Measurements from ENCODE around the gene PSG11. TPM values are rescaled to one million over a fixed set of nuclear protein-coding genes. Genes with fewer than 3 reads are reported as not detected.
"Not testable (repeated sequence)": the region's sequence is repeated elsewhere in the genome, so short reads cannot be mapped to it uniquely, and the experiment has no call there.

PSG11 gene
- total RNA-seq, 3 donors from 2014 or later: not detected

DNA sequence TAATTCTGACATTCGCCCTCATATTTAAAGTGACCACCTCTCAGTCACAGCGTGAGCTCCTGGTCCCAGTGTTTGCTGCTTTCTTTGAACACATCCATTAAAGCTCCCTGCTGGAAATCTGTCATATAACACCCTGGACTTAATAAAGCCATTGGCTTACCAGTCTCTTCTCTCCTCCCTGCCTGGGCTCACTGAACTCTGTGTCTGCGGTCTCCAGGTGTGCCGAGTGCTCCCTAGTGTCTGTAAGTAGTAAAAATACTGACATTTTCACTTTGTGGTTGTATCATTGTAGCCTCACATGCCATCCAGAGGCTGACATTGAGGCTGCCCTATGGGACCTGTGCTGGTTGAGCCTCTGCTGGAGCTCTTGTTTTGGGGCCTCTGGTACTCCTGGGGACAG, 2.6 kb upstream of the PSG11 start:
- intact Hi-C loops (cut with DNase I; ENCODE audit: low total_unique reads): no loop called here
- Histone ChIP-seq H3K27me3 (no peaks in the 10 kb centered on the region), H3K4me1 (no peaks in the 10 kb centered on the region), H3K36me3 (no peaks in the 10 kb centered on the region), H3K27ac (no peak overlapping the region), H3K4me3 (no peak overlapping the region), H3K9me3 (no peaks in the 10 kb centered on the region)
- DNase-seq (ENCODE audit: low spot score in 2 of 2): no peak
- TF ChIP-seq POLR2AphosphoS5 (IDR thresholded peaks at IDR 0.05) (no peak), POLR2A (IDR thresholded peaks at IDR 0.05) (no peak)
- TF ChIP-seq, protein P1, sequence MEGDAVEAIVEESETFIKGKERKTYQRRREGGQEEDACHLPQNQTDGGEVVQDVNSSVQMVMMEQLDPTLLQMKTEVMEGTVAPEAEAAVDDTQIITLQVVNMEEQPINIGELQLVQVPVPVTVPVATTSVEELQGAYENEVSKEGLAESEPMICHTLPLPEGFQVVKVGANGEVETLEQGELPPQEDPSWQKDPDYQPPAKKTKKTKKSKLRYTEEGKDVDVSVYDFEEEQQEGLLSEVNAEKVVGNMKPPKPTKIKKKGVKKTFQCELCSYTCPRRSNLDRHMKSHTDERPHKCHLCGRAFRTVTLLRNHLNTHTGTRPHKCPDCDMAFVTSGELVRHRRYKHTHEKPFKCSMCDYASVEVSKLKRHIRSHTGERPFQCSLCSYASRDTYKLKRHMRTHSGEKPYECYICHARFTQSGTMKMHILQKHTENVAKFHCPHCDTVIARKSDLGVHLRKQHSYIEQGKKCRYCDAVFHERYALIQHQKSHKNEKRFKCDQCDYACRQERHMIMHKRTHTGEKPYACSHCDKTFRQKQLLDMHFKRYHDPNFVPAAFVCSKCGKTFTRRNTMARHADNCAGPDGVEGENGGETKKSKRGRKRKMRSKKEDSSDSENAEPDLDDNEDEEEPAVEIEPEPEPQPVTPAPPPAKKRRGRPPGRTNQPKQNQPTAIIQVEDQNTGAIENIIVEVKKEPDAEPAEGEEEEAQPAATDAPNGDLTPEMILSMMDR (IDR thresholded peaks at IDR 0.05): no peak

DNA sequence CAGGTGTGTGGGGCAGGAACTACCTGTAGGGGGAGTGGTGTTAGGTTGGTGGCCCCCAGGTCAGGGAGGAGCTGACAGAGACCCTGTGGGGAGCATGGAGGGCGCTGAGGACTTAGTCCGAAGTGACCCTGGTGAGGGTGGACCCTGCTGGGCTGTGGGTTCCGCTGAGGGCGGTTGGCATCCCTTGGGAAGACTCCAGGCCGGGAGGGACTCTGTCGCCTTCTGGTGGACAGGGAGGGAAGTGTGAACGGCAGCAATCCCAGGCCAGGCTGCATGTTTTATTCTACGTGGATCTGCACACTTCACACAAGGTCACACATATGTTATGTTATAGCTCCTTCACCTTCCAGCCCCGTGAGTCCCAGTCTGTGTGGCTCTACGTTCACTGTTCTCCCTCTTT, 1.7 kb upstream of the PSG11 start:
- H3K9me3 ChIP-seq; intact Hi-C loops (cut with DNase I; ENCODE audit: low total_unique reads); H3K27ac ChIP-seq; H3K4me1 ChIP-seq; H3K36me3 ChIP-seq; DNase-seq (ENCODE audit: low spot score in 2 of 2); H3K4me3 ChIP-seq; H3K27me3 ChIP-seq: not testable (repeated sequence)

DNA sequence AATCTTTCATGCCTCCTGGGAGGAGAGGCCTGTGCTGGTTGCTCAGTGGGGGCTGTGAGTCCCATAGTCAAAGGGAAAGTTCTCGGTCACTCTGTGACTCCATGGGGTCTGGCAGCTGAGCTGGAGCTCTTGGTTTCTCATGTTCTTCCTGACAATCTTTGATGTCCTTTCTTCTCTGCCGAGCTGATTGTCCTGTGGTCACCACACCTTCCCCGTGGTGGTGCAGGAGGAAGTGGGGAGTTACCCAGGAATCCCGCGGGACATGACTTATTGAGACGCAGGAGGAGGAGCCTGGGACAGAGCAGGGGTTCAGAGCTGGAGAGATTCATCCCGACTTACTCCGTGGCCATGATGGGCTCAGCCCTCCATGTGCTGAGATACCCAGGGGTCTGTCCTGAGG, 792 bp upstream of the PSG11 start:
- H3K4me3 ChIP-seq; H3K27me3 ChIP-seq; H3K27ac ChIP-seq; DNase-seq (ENCODE audit: low spot score in 2 of 2); H3K4me1 ChIP-seq; H3K9me3 ChIP-seq; intact Hi-C loops (cut with DNase I; ENCODE audit: low total_unique reads); H3K36me3 ChIP-seq: not testable (repeated sequence)

DNA sequence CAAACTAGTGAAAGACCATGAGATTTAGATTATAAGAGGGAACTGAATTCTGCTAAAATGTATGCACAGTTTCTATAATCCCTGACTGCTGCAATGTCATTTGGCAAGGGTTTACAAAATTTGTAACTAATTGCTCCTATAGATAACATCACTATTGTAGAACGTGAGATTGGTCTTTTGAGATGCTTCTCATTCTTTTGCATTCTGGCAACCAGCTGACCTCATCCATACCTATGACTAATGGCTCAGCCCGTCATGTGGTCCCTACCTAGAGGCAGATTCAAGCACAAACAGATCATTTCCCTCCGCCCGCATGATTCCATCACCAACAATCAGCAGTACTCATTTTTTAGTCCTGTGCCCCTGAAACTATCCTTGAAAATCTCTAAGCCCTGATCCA, 4.2 kb downstream of the PSG11 start:
- H3K36me3 ChIP-seq; H3K4me1 ChIP-seq; H3K27ac ChIP-seq; intact Hi-C loops (cut with DNase I; ENCODE audit: low total_unique reads); H3K4me3 ChIP-seq; H3K27me3 ChIP-seq; H3K9me3 ChIP-seq: not testable (repeated sequence)
- peak in 1 of 2 donors; percentile 32 for DNase-seq (ENCODE audit: low spot score in 2 of 2)

DNA sequence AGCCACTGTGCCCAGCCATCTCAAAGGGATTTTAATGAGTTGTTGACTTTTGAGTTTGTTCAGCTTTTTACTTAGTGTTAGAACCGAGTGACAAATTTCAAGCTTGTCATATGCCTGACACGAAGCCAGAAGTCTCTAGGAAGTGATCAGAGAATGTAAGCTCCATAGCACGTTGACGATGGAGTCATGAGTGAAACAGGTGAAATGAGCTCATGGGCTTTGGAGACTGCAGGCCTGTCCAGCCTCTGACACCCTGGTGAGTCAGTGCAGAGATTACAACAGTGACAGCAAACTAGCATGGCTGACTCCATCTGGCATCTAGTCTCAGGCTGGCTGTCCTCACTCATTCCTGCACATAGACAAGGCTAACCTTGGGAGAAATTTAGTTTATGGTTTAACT, 4.6 kb downstream of the PSG11 start:
- H3K27ac ChIP-seq; H3K4me1 ChIP-seq; intact Hi-C loops (cut with DNase I; ENCODE audit: low total_unique reads): not testable (repeated sequence)

DNA sequence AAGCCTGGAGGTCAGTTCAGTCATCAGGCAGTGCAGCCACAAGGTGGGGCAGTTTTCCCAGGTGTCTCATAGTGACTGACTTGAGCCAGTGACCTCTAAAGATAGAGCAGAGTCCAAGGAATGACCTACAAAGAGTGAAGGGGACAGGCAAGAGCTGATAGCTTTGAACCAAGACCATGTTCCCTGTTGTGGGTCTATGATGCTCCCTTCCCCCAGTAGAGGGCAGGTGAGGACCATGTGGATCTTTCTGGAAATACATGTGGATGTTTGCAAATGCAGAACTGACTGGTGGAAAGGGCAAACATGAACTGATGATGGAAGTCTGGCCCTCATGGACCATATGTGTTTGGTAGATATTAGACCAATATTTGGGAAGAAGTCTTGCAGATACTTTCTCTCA, 6.7 kb downstream of the PSG11 start:
- H3K9me3 ChIP-seq; H3K36me3 ChIP-seq; H3K27me3 ChIP-seq; H3K4me3 ChIP-seq; H3K27ac ChIP-seq; intact Hi-C loops (cut with DNase I; ENCODE audit: low total_unique reads); DNase-seq (ENCODE audit: low spot score in 2 of 2); H3K4me1 ChIP-seq: not testable (repeated sequence)

More for the DNA sequence above, 4.6 kb downstream of the PSG11 start:
- not testable (repeated sequence) for H3K27me3 ChIP-seq; H3K4me3 ChIP-seq; DNase-seq (ENCODE audit: low spot score in 2 of 2); H3K36me3 ChIP-seq; H3K9me3 ChIP-seq

DNA sequence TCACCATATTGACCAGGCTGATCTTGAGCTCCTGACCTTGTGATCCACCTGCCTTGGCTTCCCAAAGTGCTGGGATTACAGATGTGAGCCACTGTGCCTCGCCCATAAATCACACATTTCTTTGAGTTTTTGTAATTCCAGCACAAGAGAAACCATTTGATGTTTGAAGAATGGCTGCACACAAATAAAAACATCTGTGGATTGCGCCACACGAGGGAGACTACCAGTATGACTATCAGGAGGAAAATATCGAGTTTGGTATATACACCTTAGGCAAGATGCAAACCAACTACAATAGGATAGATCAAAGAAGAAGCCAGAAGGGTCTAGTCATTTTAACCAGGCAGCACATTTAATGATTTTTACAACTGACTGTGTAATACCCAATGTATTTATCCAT, 20.4 kb downstream of the PSG11 start:
- H3K9me3 ChIP-seq; H3K36me3 ChIP-seq; H3K27me3 ChIP-seq; H3K4me3 ChIP-seq; DNase-seq (ENCODE audit: low spot score in 2 of 2); H3K4me1 ChIP-seq; H3K27ac ChIP-seq; intact Hi-C loops (cut with DNase I; ENCODE audit: low total_unique reads): not testable (repeated sequence)

DNA sequence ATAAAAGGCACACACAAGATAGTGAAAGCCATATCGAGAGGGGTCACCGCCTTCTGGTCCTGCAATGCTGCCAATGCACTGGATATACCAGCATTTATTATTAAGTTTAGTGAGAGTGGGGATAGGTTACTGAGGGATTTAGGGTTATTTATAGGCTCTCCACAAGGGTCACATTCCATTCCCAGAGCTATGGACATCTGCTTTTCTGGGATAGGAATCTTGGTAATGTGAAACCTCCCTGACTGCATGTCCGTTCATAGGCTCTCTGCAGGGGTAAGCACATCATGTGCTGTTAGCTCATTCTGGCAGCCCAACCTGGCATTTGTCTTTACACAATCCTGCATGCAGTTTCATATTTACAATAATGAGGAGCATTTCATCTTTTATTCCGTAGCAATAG, 21.4 kb downstream of the PSG11 start:
- H3K4me3 ChIP-seq; H3K27ac ChIP-seq; H3K27me3 ChIP-seq; H3K9me3 ChIP-seq; DNase-seq (ENCODE audit: low spot score in 2 of 2); H3K4me1 ChIP-seq; intact Hi-C loops (cut with DNase I; ENCODE audit: low total_unique reads); H3K36me3 ChIP-seq: not testable (repeated sequence)

DNA sequence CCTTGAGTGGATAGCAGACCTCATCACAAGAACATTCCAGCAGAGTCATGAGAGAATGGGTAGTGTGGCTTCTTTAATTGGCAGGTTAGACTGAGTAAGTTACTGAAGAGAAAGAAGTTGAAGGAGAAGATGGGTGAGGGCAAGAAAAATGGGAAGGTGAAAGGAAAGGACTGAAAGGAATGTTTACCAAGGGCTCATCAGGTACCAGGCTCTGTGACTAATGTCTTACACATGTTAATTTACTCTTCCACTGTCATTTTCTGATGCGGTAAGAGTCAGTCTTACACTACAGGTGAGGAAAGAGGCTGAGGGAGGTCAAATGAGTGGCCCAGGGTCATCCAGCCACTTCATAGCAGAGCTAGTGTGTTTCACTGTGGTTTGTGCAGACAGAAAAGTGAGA, 22.6 kb downstream of the PSG11 start:
- H3K4me3 ChIP-seq; H3K4me1 ChIP-seq; H3K9me3 ChIP-seq; DNase-seq (ENCODE audit: low spot score in 2 of 2); H3K27ac ChIP-seq; intact Hi-C loops (cut with DNase I; ENCODE audit: low total_unique reads); H3K36me3 ChIP-seq; H3K27me3 ChIP-seq: not testable (repeated sequence)

DNA sequence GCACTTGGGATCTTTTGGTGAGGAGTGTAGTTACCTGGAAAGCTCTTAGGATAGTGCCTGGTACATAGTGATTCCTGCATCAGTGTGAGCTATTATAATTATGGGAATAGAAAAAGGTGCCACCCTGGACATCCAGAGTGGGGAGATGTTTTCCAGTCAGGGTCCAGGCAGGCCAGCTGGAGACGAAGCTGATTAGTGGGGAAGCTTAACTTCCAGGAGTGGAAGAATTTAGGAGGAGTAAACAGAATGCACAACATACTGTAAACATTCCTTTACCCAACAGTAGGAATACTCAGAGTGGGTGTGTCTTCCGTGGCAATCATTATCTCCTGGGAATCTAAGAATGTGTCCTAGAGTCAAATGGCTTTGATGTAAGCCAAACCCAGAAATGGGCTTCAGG, 23.3 kb downstream of the PSG11 start:
- H3K9me3 ChIP-seq; H3K27ac ChIP-seq; H3K36me3 ChIP-seq; intact Hi-C loops (cut with DNase I; ENCODE audit: low total_unique reads); DNase-seq (ENCODE audit: low spot score in 2 of 2); H3K4me1 ChIP-seq; H3K4me3 ChIP-seq; H3K27me3 ChIP-seq: not testable (repeated sequence)

DNA sequence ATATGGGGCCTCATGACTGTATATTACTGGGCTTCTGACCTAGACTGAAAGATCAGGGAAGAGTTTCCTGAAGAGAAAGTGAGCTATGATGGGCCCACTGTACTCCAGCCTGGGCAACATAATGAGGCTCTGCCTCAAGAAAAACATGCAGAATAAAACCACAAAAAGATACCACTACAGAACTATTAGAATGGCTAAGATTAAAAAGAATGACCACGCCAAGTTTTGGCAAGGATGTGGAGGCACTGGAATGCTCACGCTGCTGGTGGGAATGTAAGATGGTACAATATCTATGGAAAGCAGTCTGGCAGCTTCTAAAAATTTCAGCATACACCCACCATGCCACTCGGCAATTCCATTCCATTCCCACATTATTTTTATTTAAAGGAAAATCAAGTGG, 30.1 kb downstream of the PSG11 start:
- H3K4me1 ChIP-seq; H3K9me3 ChIP-seq; H3K4me3 ChIP-seq; H3K36me3 ChIP-seq; intact Hi-C loops (cut with DNase I; ENCODE audit: low total_unique reads); H3K27me3 ChIP-seq; H3K27ac ChIP-seq; DNase-seq (ENCODE audit: low spot score in 2 of 2): not testable (repeated sequence)

DNA sequence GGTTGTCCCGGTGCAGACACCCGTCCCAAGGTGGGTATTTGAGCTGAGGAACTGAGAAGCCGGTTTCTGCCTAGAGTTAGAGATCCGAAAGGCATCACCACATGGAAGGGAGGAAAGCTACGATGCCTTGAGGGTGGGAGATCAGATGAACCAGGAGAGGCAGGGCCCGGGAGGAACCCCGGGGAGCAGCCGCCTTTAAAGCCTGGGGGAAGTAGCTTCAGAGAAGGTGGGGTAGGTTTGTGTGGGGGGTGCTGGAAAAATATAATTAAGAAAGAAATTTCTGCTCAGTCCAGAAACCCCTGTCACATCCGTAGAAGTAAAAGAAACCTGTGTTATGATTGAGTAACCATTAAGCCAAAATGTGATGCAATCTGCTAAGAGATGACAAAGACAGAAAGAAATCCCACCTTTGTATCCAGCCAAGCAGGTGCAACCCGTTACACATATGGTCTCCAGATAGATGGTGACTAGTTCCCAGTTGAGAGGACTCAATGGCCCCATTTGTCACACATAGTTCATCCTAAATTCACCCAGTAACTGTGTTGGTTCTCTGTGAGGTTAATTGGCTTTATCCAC, 34.2 kb downstream of the PSG11 start:
- H3K27ac ChIP-seq; H3K4me1 ChIP-seq; DNase-seq (ENCODE audit: low spot score in 2 of 2); H3K9me3 ChIP-seq; intact Hi-C loops (cut with DNase I; ENCODE audit: low total_unique reads); H3K4me3 ChIP-seq; H3K36me3 ChIP-seq; H3K27me3 ChIP-seq: not testable (repeated sequence)

Measured in breast epithelium (tissue), 4 donors.